ENCODE measurements around the gene TMEM125.

DNA sequence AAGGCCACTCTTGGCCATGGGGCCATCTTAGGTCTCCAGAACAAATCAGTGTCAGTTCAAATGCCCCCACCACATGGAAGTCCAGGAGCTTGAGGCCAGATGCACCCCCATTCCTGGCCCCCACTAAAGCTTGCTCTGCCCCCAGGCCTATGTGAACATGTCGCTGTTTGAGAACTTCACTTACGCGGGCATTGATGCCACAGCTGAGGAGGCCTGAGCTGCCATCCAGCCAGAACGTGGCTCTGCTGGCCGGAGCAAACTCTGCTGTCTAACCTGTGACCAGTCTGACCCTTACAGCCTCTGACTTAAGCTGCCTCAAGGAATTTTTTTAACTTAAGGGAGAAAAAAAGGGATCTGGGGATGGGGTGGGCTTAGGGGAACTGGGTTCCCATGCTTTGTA, 52.7 kb downstream of the TMEM125 start:
- TF ChIP-seq, protein P1, sequence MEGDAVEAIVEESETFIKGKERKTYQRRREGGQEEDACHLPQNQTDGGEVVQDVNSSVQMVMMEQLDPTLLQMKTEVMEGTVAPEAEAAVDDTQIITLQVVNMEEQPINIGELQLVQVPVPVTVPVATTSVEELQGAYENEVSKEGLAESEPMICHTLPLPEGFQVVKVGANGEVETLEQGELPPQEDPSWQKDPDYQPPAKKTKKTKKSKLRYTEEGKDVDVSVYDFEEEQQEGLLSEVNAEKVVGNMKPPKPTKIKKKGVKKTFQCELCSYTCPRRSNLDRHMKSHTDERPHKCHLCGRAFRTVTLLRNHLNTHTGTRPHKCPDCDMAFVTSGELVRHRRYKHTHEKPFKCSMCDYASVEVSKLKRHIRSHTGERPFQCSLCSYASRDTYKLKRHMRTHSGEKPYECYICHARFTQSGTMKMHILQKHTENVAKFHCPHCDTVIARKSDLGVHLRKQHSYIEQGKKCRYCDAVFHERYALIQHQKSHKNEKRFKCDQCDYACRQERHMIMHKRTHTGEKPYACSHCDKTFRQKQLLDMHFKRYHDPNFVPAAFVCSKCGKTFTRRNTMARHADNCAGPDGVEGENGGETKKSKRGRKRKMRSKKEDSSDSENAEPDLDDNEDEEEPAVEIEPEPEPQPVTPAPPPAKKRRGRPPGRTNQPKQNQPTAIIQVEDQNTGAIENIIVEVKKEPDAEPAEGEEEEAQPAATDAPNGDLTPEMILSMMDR (IDR thresholded peaks at IDR 0.05; ENCODE audit: poor library complexity): no peak
- no peak for TF ChIP-seq EZH2phosphoT487 (IDR thresholded peaks at IDR 0.05; ENCODE audit: low read depth, severe bottlenecking, unreplicated experiment)

Measured in hepatocyte (in vitro differentiated cells).